HEK293T (cell line): Measurements from ENCODE around the gene FKBP15.

Experiments
- BHLHE40 ChIP-seq: fragments of 450-650 bp; IDR thresholded peaks from 2 replicates; pipeline ENCODE4 v1.6.1; 2016; ENCODE audit warnings: mild to moderate bottlenecking, moderate library complexity, borderline replicate concordance
- CTBP1 ChIP-seq: fragments of 450-650 bp; IDR thresholded peaks from 2 replicates; pipeline ENCODE4 v1.6.1; 2016; ENCODE audit warnings: borderline replicate concordance
- ELF4 ChIP-seq: fragments of 450-650 bp; IDR thresholded peaks from 2 replicates; pipeline ENCODE4 v1.6.1; 2017; ENCODE audit warnings: antibody characterized with exemption
- FOXA1 ChIP-seq: fragments of 450-650 bp; IDR thresholded peaks from 2 replicates; pipeline ENCODE4 v1.6.1; 2016; ENCODE audit warnings: mild to moderate bottlenecking
- FOXK2 ChIP-seq: fragments of 450-650 bp; IDR thresholded peaks from 2 replicates; pipeline ENCODE4 v1.6.1; 2016; ENCODE audit warnings: mild to moderate bottlenecking
- FOXM1 ChIP-seq: fragments of 450-650 bp; IDR thresholded peaks from 2 replicates; pipeline ENCODE4 v1.6.1; 2017; ENCODE audit warnings: mild to moderate bottlenecking, borderline replicate concordance
- HDGF ChIP-seq: fragments of 450-650 bp; IDR thresholded peaks from 2 replicates; pipeline ENCODE4 v1.6.1; 2017; ENCODE audit warnings: antibody characterized with exemption, borderline replicate concordance
- LEF1 ChIP-seq: fragments of 450-650 bp; IDR thresholded peaks from 2 replicates; pipeline ENCODE4 v1.6.1; 2017; ENCODE audit warnings: mild to moderate bottlenecking, borderline replicate concordance
- NFRKB ChIP-seq: fragments of 450-650 bp; IDR thresholded peaks from 2 replicates; pipeline ENCODE4 v1.6.1; 2016; ENCODE audit warnings: mild to moderate bottlenecking, moderate library complexity
- SP1 ChIP-seq: fragments of 450-650 bp; IDR thresholded peaks from 2 replicates; pipeline ENCODE4 v1.6.1; 2017
- SUZ12 ChIP-seq: fragments of 450-650 bp; IDR thresholded peaks from 2 replicates; pipeline ENCODE4 v1.6.1; 2016; ENCODE audit warnings: mild to moderate bottlenecking
- TARDBP ChIP-seq: fragments of 450-650 bp; IDR thresholded peaks from 2 replicates; pipeline ENCODE4 v1.6.1; 2016
- ZNF384 ChIP-seq: fragments of 450-650 bp; IDR thresholded peaks from 2 replicates; pipeline ENCODE4 v1.6.1; 2016
- TF ChIP-seq, protein P1 (sequence below): fragments of 450-650 bp; IDR thresholded peaks from 2 replicates; pipeline ENCODE4 v1.6.1; 2016

DNA sequence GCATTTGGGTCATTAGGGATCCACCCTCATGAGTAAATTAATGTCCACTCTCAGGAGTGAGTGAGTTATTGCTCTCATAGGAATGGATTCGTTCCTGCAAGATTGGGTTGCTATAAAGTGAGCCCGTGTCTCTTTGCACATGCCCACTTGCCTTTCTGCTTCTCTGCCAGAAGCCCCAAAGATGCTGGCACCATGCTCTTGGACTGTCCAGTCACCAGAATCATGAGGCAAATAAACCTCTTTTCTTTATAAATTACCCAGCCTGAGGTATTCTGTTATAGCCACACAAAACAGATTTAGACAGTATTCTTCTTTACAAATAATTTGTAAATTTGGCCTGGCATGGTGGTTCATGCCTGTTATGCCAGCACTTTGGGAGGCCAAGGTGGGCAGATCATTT is 29.7 kb upstream of the FKBP15 start:
- TF ChIP-seq FOXA1: no peak
- no peak for TF ChIP-seq LEF1
- TF ChIP-seq SUZ12: no peak
- TF ChIP-seq ELF4: no peak
- TF ChIP-seq SP1: no peak
- TF ChIP-seq FOXK2: no peak
- TF ChIP-seq FOXM1: no peak
- TF ChIP-seq, protein P1, sequence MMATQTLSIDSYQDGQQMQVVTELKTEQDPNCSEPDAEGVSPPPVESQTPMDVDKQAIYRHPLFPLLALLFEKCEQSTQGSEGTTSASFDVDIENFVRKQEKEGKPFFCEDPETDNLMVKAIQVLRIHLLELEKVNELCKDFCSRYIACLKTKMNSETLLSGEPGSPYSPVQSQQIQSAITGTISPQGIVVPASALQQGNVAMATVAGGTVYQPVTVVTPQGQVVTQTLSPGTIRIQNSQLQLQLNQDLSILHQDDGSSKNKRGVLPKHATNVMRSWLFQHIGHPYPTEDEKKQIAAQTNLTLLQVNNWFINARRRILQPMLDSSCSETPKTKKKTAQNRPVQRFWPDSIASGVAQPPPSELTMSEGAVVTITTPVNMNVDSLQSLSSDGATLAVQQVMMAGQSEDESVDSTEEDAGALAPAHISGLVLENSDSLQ: no peak
- no peak for TF ChIP-seq HDGF
- no peak for TF ChIP-seq CTBP1
- TF ChIP-seq ZNF384: no peak
- no peak for TF ChIP-seq BHLHE40
- no peak for TF ChIP-seq NFRKB
- TF ChIP-seq TARDBP: no peak
